HG03060 (cell line): ENCODE measurements around the gene MACROD2.

Source experiments
- ATAC-seq: cut with Tn5 transposase; IDR thresholded peaks from one replicate; pipeline ENCODE4 v1.9.1; 2021; ENCODE audit warnings: low read depth, moderate number of reproducible peaks; ENCODE audit not compliant: unreplicated experiment

Gene MACROD2

DNA sequence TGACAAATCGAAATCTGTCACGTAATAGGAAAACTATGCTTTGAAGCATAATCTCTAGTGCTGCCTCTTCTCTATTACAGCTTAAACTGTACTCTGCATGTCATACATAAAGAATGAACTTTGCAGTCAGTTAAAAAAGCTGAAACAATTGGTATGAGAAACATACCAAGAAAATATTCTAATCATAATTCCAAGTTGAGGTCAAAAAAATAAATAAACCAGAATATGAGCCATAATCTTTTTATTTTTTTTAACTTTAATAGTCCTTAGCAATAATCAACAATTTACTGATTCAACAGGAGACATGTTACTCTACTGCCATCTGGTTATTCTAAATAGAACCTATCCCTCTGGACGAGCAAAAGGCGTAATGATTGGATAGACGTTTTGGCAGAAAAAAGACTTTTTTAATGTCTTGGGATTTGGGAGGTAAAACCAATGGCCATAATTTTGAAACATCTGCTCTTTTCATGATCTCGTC is 566.5 kb downstream of the MACROD2 start:
- no peak for ATAC-seq

DNA sequence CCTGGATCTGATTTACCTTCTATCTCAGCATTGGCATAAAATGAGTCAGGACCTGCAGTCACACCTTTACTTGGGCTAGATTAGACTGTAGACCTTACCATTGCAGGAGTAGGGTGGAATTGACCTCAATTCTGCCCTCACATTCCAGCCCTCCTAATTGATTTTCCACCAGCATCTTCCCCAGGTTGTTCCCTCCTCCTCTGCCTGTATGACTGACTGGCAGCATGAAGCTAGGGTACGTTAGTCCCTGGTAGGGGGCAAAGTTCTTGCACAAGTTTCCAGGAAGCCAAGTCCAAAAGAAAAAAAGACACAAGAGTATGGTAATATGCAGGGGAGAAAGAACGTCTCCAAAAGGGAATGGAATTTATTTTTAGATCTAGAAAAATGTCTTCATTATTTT is 567.7 kb downstream of the MACROD2 start:
- ATAC-seq = no peak

GRCh38 chr20:14566505-14566904 is 571.2 kb downstream of the MACROD2 start:
- no peak for ATAC-seq

GRCh38 chr20:14568225-14568624 is 572.9 kb downstream of the MACROD2 start:
- no peak for ATAC-seq

- ATAC-seq = no peak
These were observed 573.4 kb downstream of the MACROD2 start for GRCh38 chr20:14568701-14569100.

DNA sequence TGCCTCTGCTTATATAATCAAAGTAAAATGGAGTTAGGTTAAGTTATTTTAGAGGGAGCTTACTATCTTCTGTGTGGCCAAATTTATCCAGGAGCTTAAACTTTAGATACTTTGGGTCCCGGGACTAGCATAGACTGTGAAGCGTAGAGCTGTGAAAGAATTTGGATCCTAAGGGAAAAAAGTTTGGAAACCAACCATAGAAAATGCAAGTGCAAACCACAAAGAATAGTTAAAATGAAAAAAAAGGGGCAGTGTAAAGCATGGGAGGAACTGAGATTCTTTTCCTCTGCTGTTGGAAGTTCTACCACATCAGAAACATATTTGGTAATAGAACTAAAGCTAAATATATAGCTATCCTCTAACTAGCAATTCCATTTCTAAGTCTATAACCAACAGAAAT is 574.3 kb downstream of the MACROD2 start:
- no peak for ATAC-seq

DNA sequence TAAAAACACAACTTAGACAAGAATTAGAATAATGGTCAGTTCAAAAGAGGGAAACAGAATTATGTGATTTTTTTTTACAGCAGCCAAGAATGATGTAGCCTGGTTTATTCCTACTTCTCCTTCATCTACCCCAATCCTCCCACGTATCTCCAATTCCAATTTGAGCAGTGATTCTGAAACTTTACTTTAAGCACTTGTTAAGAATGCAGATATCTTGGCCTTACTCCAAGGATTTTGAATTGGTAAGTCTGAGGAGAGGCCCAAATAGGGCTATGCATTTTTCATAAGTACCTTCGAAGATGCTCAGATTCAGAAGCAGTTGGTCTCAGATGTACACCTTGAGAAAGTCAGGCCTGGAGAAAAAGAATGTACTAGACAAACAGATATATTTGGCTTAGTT is 575.5 kb downstream of the MACROD2 start:
- no peak for ATAC-seq

GRCh38 chr20:14573676-14574075 is 578.4 kb downstream of the MACROD2 start:
- ATAC-seq = no peak

GRCh38 chr20:14576196-14576877 is 581.0 kb downstream of the MACROD2 start:
- ATAC-seq = no peak

DNA sequence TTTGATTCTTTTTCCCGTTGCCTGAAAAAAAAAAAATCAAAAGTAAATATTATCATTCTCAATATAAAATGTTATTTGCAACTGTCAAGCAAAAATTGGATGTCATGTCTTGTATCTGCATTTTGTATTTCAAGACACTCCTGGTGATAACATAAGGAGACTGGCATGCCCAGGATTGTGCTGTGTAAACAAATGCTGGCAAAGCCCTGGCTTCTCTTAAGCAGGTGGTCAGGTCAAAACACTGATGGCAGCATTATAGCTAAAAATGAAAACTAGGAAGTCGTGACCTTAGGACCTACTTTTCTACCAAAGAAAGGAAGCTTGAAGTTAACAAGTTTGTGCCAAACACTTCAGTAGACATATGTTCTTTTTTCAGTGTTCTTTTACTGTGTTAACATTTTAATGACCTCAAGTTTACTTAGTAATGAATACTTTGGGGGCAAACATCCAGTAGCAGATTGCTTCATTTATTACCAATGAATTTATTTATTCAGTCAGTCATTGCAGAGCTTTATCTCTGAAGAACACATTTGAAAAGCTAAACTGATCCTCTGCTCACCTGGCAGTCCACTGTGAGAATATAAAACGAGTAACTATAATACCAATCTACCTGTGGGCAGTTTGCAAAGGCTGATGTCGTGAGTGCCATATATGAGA is 585.2 kb downstream of the MACROD2 start:
- no peak for ATAC-seq

- ATAC-seq = no peak
These were observed 586.4 kb downstream of the MACROD2 start for GRCh38 chr20:14581731-14582130.

DNA sequence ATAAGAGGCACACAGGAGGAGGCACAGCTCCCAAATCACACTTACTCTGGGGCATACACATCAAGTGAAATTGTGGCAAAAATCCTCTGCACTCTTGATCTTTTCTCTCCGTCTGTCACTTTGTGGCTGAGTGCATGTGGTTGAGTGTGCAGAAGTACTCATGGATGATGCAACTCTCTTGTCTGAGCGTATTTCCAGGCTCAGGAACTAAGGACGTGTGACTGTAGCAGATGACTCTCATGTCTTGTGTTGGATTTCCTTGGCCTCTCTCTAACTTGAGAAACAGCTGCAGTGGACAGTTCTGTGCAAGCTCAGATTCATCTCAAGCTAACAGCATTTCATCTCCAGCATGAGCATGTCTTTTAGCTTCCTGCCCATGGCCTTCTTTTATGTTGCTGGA is 587.5 kb downstream of the MACROD2 start:
- no peak for ATAC-seq

- no peak for ATAC-seq
These were observed 588.1 kb downstream of the MACROD2 start for GRCh38 chr20:14583413-14583812.

DNA sequence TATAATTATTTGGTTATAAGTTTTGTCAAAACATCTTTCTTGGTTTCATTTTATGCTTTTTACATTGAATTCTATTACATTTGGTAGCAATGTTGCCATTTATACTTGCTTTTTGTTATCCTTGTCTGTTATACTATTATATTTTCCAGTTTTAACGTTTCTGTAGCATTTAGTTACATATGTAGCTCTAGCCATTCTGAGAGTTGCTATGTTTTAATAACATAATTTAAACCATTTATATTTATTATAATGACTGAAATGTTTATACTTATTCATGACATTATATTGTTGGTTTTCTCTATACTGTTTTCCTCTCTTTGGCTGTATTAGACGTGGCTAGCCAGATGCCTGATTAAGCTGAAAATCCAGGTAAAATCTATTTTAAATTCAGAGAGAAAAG is 594.1 kb downstream of the MACROD2 start:
- ATAC-seq = no peak

GRCh38 chr20:14595051-14595450 is 599.7 kb downstream of the MACROD2 start:
- ATAC-seq = no peak

GRCh38 chr20:14597206-14597715 is 601.9 kb downstream of the MACROD2 start:
- ATAC-seq = no peak

- no peak for ATAC-seq
These were observed 604.3 kb downstream of the MACROD2 start for GRCh38 chr20:14599613-14600012.

DNA sequence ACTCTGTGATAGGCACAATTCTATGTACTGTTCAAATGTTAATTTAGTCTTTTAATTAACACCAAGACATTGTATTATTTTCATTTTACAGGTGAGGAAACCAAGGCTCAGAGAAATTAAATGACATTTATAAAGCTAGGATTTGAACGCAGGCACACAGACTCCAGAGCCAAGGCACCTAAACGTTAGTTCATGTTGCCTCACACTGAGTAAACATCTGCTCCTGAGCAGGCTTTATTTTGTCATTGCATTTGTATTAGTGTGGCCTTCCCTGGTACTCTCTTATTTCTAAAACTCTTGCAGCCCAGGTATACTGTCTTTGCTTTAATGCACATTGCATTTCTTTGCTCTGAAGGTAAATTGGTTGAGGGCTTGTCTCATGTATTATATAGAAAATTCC is 605.2 kb downstream of the MACROD2 start:
- ATAC-seq = no peak

GRCh38 chr20:14604143-14604542 is 608.8 kb downstream of the MACROD2 start:
- ATAC-seq = no peak

DNA sequence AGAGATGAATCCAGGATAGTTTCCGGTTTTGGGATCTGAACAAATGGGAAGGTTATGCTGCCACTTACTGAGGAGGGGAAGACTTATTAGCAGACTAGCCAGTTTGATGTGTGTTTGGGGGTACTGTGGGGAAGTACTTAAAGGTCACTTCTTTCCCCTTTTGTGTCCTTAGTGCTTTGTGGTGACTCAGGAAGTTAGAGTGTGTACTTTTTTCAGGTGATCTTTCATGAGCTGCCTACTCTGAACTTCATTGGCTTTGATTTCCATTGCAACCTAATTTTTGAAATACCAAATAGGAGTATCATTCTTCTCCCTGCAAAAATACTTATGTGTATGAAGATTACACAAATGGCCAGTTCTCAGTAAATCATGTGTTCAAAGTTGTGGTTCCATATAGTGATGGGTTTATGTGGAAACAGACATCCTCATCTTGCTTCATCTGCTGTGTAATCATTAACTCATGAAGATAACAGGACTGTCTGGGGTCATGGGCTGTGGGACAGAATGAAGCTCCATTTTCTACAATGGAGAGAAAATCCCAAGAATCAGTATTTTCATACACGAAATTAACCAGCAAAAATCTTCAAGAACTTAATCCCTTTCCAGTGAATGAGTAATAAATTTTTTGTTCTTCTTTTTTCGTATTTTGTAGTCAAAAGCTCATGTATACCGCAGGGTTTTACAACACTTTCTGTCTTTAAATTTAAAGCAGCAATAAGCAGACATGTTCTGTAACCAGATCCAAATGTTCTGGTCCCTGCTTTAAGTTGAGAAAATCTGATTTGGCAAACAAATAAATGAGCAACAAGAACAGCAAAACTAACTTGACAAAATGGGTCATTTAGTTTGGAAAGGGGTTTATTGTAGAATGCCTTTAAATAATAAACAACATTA is 614.3 kb downstream of the MACROD2 start:
- no peak for ATAC-seq

GRCh38 chr20:14611479-14611878 is 616.2 kb downstream of the MACROD2 start:
- no peak for ATAC-seq
